Endothelial cell of umbilical vein (primary cell): Measurements from ENCODE around the gene AKAP6. TPM values are rescaled to one million over a fixed set of nuclear protein-coding genes. Genes with fewer than 3 reads are reported as not detected.

Source experiments
- BruUV-seq: library from RNA; stranded (reverse); fragments of 400-500 nt; replicated peaks from 2 replicates; lab custom pipeline; 2021; lab: Mats Ljungman, UMichigan
- CTCF ChIA-PET: fragments of 300-600, 350-600 bp; sonication (Branson Sonifier 250); formaldehyde crosslinking; loops from one replicate; lab custom pipeline; 2021; ENCODE audit warnings: antibody characterized with exemption, inconsistent platforms; lab: Charles Lee
- POLR2A ChIA-PET: fragments of 300-600, 350-600 bp; sonication (Branson Sonifier 250); formaldehyde crosslinking; loops from one replicate; lab custom pipeline; 2021; ENCODE audit warnings: antibody characterized with exemption, inconsistent platforms; lab: Charles Lee
- DNase-seq: peaks from one replicate; pipeline ENCODE4 v3.0.0-alpha.2; 2011; ENCODE audit warnings: low read depth, low spot score
- FAIRE-seq: peaks from 2 replicates; lab custom pipeline; 2011; peaks lifted over from hg19 to GRCh38; lab: Jason Lieb, UNC
- H2AFZ ChIP-seq: 2 replicates; pipeline ENCODE4 v1.6.0; 2012; ENCODE audit warnings: low read depth, low read length, control low read depth, inconsistent platforms
- H3K27ac ChIP-seq: 2 replicates; pipeline ENCODE4 v1.5.1; 2011; ENCODE audit warnings: low read depth, mild to moderate bottlenecking, control low read depth, low read length, moderate library complexity; ENCODE audit not compliant: insufficient read depth
- H3K27me3 ChIP-seq, 2 experiments: 2 replicates each; pipeline versions ENCODE4 v1.6.0 to v1.6.1; 2011; ENCODE audit warnings: low read length in 2 of 2, mixed read lengths in 1 of 2; ENCODE audit not compliant: control insufficient read depth in 2 of 2, insufficient read depth in 2 of 2
- H3K36me3 ChIP-seq, 2 experiments: 2 replicates in 1 of 2; 3 replicates in 1 of 2; pipeline ENCODE4 v1.5.1; 2011; ENCODE audit warnings: low read length in 2 of 2, mild to moderate bottlenecking in 1 of 2, moderate library complexity in 1 of 2; ENCODE audit not compliant: control insufficient read depth in 2 of 2, insufficient read depth in 2 of 2; ENCODE audit errors: extremely low read depth in 1 of 2
- H3K4me1 ChIP-seq: 3 replicates; pipeline ENCODE4 v1.5.1; 2011; ENCODE audit warnings: mild to moderate bottlenecking, low read length; ENCODE audit not compliant: control insufficient read depth, insufficient read depth; ENCODE audit errors: extremely low read depth
- H3K4me2 ChIP-seq: 2 replicates; pipeline ENCODE4 v1.6.1; 2011; ENCODE audit warnings: low read length, control low read depth, mixed read lengths; ENCODE audit not compliant: insufficient read depth
- H3K4me3 ChIP-seq, 3 experiments: fragments of 200-600 bp in 1 of 3; sonication (generic), shearing (Covaris generic) in 1 of 3; replicated peaks in 1 of 3; 2 replicates each; pipeline ENCODE4 v1.5.1; 2011 to 2016; ENCODE audit warnings: control low read depth in 3 of 3, low read length in 3 of 3, mild to moderate bottlenecking in 2 of 3, inconsistent platforms in 1 of 3, low read depth in 1 of 3, moderate library complexity in 1 of 3; ENCODE audit not compliant: insufficient read depth in 1 of 3
- H3K79me2 ChIP-seq: 2 replicates; pipeline ENCODE4 v1.6.0; 2012; ENCODE audit warnings: low read length, inconsistent platforms; ENCODE audit not compliant: control insufficient read depth, insufficient read depth
- H3K9ac ChIP-seq: replicated peaks from 2 replicates; pipeline ENCODE3; 2011; ENCODE audit warnings: low read length, control low read depth; ENCODE audit not compliant: insufficient read depth; ENCODE audit errors: extremely low read depth
- H3K9me1 ChIP-seq: replicated peaks from 3 replicates; pipeline ENCODE4 v1.6.0; 2011; ENCODE audit warnings: mild to moderate bottlenecking, low read length; ENCODE audit not compliant: control insufficient read depth, insufficient read depth; ENCODE audit errors: extremely low read depth
- H3K9me3 ChIP-seq: replicated peaks from 2 replicates; pipeline ENCODE4 v1.5.1; 2012; ENCODE audit warnings: low read length, inconsistent platforms; ENCODE audit not compliant: control insufficient read depth, insufficient read depth
- H4K20me1 ChIP-seq: replicated peaks from 2 replicates; pipeline ENCODE3; 2011; ENCODE audit warnings: mild to moderate bottlenecking, low read length; ENCODE audit not compliant: control insufficient read depth, insufficient read depth; ENCODE audit errors: extremely low read depth
- EZH2 ChIP-seq: IDR thresholded peaks from 2 replicates; pipeline ENCODE4 v1.6.1; 2012; ENCODE audit warnings: borderline replicate concordance, low read depth, mild to moderate bottlenecking, moderate library complexity, low read length, inconsistent platforms; ENCODE audit not compliant: severe bottlenecking
- GATA2 ChIP-seq: IDR thresholded peaks from 2 replicates; pipeline ENCODE4 v1.7.0; 2011; ENCODE audit warnings: low read depth, mild to moderate bottlenecking, moderate library complexity, mixed read lengths, low read length; ENCODE audit not compliant: insufficient read length, insufficient read depth
- MYC ChIP-seq: IDR thresholded peaks from one replicate; pipeline ENCODE4 v1.6.1; 2011; ENCODE audit warnings: mild to moderate bottlenecking, low read depth, low read length
- dilution Hi-C: fragments of 300-500 bp; cut with MboI; formaldehyde crosslinking; loops from one replicate; pipeline ENCODE4 v1.15.0; 2019; ENCODE audit warnings: low sequenced_read_pairs; ENCODE audit not compliant: extremely low pct_ligation_motif_present
- intact Hi-C: fragments of 100-400 bp; cut with micrococcal nuclease; formaldehyde crosslinking; loops from one replicate; pipeline ENCODE4 v1.10.0; 2022
- polyA plus RNA-seq, 4 experiments: library from polyadenylated mRNA; depleted of rRNA in 3 of 4; stranded (reverse) in 3 of 4; unstranded in 1 of 4; fragments of >200 nt; gene quantifications; 2 replicates each; pipeline versions ENCODE4 v1.2.1 to v1.2.3, GENCODE V29; 2011 to 2012; ENCODE audit warnings: missing spikeins in 1 of 4
- total RNA-seq: library from RNA; stranded (reverse); gene quantifications from 2 replicates; pipeline ENCODE4 v1.2.3, GENCODE V29; 2021
- TF ChIP-seq, protein P1 (sequence below), 2 donors: IDR thresholded peaks; 1 replicate in 1 of 2; 2 replicates in 1 of 2; pipeline ENCODE4 v1.5.1; 2011; ENCODE audit warnings: low read length in 2 of 2, mild to moderate bottlenecking in 2 of 2, moderate library complexity in 2 of 2, control low read depth in 1 of 2, inconsistent platforms in 1 of 2, low read depth in 1 of 2; ENCODE audit not compliant: insufficient read depth in 1 of 2; ENCODE audit errors: extremely low read depth in 1 of 2

Gene AKAP6
- total and polyA plus RNA-seq, 2 donors (not counting 3 experiments of a cell fraction or from before 2014, with no cell fraction given) = 0.03 to 0.49 TPM

DNA sequence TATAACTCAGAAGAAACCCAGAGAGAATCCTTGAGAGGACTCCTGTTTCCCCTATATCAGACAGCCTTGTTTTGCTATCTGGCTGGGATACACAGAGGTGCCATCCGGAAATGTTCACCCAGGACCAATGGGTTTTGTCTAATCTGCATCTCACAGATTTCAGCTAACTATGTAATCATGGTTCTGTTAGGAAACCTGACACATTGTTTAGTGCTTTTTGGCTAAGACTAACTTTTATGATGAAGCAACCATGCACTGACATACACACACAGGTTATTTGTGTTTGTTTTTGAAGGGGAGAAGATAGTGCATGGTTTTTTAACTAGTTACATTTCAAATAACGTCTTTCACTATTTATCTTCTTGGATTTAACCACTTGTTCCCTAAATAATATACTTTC, 245.2 kb downstream of the AKAP6 start:
- no peaks in the 10 kb centered on the region for H3K36me3 ChIP-seq
- BruUV-seq = no TSS peak
- no peak overlapping the region for H3K4me2 ChIP-seq
- H3K79me2 ChIP-seq = no peaks in the 10 kb centered on the region
- H3K27ac ChIP-seq = no peak overlapping the region
- H3K9me1 ChIP-seq = no peaks in the 10 kb centered on the region
- no peak for DNase-seq
- POLR2A ChIA-PET = no interaction called here
- no peaks in the 10 kb centered on the region for H4K20me1 ChIP-seq
- no peak overlapping the region for H2AFZ ChIP-seq
- no peak overlapping the region for H3K9ac ChIP-seq
- no peaks in the 10 kb centered on the region for H3K9me3 ChIP-seq
- CTCF ChIA-PET = interaction anchor here (1.6 to 3.1 kb wide), 3 partner anchors 21 to 1749 kb away, joined by 3 to 19 read pairs (median 5); no protein-coding TSS in a partner anchor
- TF ChIP-seq EZH2 = no peak
- TF ChIP-seq GATA2 = no peak
- FAIRE-seq = no peak
- dilution Hi-C loops (no loop called here), intact Hi-C loops (loop anchor here (1.0 kb wide), 1 partner anchor 29 kb away; no protein-coding TSS in a partner anchor)
- no peaks in the 10 kb centered on the region for H3K4me1 ChIP-seq
- peaks cover 24 to 41% of the 10 kb centered on the region in 2 experiments for H3K27me3 ChIP-seq
- no peak overlapping the region for H3K4me3 ChIP-seq

DNA sequence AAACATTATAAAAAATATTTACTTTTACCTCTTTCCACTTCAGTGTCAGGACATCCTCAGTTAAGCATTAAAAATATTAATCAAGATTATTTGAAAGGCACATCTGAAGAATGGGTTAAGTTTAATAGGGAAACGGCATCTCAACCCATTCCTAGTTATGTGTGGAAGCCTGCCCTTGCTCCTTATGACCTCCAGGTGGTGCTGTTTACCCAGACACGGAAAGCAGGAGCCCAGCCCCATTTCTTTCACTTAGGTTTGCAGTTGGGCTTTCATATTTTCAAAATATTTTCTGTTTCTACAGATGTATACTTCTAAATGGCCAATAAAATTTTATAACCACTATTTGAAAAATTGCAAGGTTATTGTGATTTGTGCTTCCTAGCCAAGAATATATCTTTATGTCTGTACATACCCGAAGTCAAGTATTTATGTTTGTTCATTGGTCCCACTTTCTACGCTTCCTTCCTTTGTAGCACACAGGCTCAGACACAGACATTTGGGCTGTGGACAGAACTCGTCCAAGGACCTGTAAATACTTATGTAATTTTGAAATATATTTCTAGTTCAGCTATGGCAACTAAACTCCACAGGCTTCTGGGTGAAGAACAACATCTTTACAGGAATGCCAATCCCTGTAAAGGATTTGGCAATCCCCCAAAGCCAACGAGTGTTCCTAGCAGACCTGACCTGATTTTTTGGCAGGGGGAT, 247.1 kb downstream of the AKAP6 start:
- no peak overlapping the region for H3K4me2 ChIP-seq
- dilution Hi-C loops = no loop called here
- no peaks in the 10 kb centered on the region for H3K9me3 ChIP-seq
- intact Hi-C loops = loop anchor here (1.0 to 2.0 kb wide), 8 partner anchors 422 to 1747 kb away; no protein-coding TSS in a partner anchor
- no peaks in the 10 kb centered on the region for H3K79me2 ChIP-seq
- H2AFZ ChIP-seq = no peak overlapping the region
- H3K4me3 ChIP-seq = no peak overlapping the region
- no peak overlapping the region for H3K27ac ChIP-seq
- peak; percentile 57 for DNase-seq
- no peak overlapping the region for H3K9ac ChIP-seq
- no peaks in the 10 kb centered on the region for H3K36me3 ChIP-seq
- no TSS peak for BruUV-seq
- POLR2A ChIA-PET = no interaction called here
- TF ChIP-seq, protein P1, sequence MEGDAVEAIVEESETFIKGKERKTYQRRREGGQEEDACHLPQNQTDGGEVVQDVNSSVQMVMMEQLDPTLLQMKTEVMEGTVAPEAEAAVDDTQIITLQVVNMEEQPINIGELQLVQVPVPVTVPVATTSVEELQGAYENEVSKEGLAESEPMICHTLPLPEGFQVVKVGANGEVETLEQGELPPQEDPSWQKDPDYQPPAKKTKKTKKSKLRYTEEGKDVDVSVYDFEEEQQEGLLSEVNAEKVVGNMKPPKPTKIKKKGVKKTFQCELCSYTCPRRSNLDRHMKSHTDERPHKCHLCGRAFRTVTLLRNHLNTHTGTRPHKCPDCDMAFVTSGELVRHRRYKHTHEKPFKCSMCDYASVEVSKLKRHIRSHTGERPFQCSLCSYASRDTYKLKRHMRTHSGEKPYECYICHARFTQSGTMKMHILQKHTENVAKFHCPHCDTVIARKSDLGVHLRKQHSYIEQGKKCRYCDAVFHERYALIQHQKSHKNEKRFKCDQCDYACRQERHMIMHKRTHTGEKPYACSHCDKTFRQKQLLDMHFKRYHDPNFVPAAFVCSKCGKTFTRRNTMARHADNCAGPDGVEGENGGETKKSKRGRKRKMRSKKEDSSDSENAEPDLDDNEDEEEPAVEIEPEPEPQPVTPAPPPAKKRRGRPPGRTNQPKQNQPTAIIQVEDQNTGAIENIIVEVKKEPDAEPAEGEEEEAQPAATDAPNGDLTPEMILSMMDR (IDR thresholded peaks at IDR 0.05; ENCODE audit: extremely low read depth in 1 of 2, insufficient read depth in 1 of 2, low read depth in 1 of 2, low read length in 2 of 2) = peak; percentile 87 to 92
- TF ChIP-seq MYC = no peak
- H3K4me1 ChIP-seq = no peaks in the 10 kb centered on the region
- peaks cover 20 to 41% of the 10 kb centered on the region in 2 experiments for H3K27me3 ChIP-seq
- FAIRE-seq = peak; percentile 80
- no peaks in the 10 kb centered on the region for H3K9me1 ChIP-seq
- H4K20me1 ChIP-seq = no peaks in the 10 kb centered on the region
- CTCF ChIA-PET = interaction anchor here (0.6 to 3.1 kb wide), 12 partner anchors 10 to 1753 kb away, joined by 3 to 19 read pairs (median 3); no protein-coding TSS in a partner anchor
